ENCODE results near the gene IL1RN.
"Not testable (repeated sequence)": the region's sequence is repeated elsewhere in the genome, so short reads cannot be mapped to it uniquely, and the experiment has no call there.

IL1RN gene, protein sequence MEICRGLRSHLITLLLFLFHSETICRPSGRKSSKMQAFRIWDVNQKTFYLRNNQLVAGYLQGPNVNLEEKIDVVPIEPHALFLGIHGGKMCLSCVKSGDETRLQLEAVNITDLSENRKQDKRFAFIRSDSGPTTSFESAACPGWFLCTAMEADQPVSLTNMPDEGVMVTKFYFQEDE

DNA sequence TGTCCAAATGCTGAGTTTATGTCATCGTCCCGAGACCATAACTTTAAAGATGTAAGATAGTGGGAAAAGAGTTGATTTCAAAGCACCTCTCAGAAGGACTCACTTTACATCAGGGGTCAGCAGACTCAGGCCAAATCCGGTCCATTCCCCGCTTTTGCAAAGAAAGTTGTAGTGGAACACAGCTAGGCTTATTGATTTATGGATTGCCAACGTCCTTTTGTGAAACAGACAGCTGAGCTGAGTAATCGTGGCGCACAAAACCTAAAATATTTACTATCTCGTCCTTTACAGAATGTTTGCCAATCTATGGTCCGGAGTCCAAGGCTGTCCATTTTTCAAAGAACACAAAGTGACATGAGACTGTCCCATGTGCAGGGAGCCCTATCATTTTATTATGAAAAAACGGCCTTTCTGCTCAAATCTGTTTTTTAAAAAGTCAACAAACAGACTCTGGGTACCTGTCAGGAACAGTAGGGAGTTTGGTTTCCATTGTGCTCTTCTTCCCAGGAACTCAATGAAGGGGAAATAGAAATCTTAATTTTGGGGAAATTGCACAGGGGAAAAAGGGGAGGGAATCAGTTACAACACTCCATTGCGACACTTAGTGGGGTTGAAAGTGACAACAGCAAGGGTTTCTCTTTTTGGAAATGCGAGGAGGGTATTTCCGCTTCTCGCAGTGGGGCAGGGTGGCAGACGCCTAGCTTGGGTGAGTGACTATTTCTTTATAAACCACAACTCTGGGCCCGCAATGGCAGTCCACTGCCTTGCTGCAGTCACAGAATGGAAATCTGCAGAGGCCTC, at the start of gene IL1RN:
TSS of gene IL1RN (plus strand) at position 754 of the 801 bp plus-strand sequence. CDS start at position 781, 27 bp downstream.
- DNase-seq, result no peak

DNA sequence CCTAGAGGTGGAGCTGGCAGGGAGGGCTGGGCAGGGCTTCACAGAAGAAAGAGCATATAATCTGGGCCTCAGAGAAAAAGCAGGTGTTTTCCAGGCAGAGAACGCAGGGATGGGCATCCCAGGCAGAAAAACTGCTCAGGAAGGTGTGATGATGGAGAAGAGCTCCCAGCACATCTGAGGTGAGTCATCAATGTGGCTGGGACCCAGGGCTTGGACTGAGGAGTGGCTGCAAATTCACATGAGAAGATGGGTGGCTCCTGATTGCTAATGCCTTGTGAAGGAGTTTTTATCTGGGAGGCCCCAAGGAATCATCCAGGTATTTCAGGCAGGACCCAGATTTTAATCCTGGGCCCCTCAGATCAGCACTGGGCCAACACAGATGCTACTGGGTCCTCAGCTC, 49.5 kb upstream of the IL1RN start:
- no peak for DNase-seq

DNA sequence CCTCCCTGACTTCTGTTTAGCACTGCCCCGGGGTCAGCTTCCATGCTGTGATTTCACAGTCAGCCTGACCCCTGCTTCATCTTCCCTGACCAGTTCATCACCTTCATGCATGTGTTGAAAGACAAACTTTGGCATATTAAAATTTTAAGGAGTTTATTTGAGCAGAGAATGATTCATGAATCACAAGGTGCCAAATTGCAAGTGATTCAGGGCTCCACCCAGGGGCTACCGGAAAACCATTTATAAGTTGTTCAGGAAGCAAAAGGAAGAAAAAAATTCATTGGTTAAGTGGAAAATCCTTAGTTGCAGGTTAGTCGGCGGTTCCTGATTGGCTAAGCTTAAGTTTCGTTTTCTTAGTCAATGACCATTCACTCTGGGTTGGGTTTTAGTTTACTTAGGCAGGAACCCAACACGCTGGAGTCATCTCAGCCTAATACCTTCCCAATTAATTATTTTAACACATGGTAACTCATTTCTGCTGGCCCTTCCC, 49.0 kb upstream of the IL1RN start:
- DNase-seq, result no peak

DNA sequence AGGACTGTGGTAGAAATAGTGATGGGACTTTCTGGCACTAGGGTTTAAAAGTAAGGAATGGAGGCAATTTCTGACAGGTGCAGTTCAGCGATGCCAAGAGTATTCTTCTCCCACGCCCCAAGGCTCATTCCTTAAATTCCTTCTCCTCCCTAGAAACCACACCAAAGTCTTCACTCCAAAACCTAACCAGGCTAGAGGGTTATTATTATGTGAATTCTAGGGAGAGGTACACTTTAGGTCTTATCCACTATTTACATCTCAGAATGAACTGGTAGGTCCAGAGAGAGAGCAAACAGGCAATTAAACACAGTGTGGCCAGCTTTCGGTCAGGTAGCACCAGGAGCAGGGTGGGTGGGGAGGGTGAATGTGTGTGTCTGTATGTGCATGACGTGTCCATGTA, 48.3 kb upstream of the IL1RN start:
- no peak for DNase-seq

DNA sequence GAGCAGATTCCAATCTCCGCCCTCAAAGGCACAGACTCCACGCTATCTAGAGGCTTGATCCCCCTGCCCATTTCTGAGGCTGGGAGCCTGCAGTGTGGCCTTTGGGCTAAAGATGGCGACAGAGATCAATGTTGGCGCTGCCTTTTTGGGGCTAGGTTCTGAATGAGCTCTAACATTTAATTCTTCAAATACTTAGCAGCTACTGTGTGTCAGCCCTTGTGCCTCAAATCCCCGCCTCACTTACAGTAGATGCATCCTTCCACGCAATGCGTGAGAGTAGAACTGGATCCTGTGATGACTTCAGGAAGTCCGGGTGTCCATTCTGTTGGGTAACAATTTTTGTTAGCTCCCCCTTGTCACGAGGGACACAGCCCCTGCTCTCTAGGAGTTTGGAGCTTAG, 47.3 kb upstream of the IL1RN start:
- no peak for DNase-seq

DNA sequence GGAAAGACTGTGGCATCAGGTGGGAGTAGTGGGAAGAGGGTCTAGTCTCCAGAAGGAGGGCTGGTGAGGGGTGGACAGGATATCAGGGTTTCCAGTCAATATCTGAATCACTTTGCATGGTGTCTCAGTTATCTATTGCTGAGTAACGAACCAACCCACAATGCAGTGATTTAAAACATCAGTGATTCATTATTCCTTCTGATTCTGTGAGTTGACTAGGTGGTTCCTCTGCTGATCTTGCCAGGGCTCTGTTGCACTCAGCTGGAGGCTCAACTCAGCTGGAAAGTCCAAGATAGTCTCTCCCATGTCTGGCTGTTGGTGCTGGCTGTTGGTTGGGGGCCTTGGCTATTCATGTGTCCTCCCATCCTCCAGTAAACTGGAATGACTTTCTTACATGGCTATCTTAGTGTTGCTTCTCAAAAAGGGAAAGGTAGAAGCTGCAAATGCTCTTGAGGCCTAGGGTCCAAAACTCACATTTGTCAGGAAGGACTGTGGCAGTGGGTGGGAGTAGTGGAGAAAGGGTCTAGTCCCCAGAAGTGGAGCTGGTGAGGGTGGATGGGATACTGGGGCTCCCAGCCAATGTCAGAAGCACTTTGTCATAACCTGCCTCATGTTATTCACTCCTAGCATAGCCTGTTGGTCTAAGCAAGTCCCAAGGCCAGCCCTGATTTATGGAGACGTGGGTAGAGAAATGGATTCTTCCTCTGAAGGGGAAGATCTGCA, 45.7 kb upstream of the IL1RN start:
- no peak for DNase-seq

DNA sequence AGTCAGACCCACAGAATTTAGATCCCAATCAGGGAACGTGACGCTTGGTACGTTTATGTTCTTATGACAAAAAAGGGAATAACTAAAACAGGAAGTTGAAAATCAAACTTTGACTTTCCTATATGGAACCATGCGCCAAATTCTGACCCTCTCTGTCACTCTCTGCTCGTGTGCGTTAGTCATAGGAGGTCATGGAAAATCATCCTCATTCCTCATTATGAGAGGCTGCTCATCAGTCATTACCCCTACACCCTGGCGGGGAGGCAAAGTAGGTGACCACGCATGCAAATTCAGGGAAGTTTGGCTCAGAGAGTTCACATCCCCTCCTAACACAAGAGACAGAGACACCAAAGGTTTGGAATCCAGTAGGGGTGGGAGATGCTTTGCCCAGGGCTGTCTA, 44.1 kb upstream of the IL1RN start:
- no peak for DNase-seq

DNA sequence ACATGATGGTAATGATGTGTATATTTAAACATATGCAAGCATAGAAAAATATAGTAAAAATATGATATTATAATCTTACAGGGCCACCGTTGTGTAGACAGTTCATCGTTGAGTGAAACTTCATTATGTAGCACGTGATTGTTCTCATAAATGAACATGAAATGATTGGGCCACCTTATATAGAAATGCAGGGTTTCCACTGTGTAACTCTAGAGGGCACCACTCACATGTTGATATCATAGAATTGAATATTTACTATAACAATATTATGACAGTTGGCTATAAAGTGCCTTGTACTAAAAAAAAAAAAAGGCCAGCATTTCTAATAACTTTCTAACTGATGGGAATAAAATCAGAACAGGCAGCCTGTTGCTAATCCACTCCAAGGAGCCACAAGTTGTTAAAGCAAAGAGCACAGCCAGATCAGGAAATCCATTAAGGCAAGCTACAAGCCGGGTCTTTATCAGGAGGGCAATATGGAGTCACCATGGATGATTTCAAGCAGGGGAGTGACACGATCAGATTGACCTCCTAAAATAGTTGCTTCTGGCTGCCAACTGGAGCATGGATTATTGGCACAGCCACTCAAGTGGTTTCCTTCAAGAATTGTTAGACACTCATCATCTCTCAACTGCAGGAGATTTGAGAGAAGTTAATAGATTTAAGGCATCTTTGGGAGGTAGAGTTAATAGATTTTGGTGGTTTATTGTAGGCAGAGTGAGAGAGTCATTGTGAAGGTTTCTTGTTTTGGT, 43.0 kb upstream of the IL1RN start:
- no peak for DNase-seq

DNA sequence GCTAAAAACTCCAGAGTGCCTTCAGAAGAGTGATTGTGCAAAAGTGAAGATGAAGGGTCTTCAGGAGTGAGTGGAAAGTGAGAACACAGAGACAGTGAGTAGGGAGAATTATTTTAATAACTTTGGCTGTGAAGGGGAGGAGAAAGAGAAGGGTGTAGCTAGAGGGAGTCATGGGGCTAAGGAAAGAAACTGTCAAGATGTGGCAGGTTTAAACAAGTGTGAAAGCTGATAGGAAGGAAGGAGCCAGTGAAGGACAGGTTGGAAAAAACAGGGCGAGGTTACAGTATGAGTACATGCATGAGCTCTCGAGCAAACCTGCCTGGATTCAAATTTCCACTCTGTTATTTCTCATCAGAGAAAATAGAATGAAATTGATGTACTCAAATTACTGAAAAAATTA, 41.9 kb upstream of the IL1RN start:
- DNase-seq, result no peak

DNA sequence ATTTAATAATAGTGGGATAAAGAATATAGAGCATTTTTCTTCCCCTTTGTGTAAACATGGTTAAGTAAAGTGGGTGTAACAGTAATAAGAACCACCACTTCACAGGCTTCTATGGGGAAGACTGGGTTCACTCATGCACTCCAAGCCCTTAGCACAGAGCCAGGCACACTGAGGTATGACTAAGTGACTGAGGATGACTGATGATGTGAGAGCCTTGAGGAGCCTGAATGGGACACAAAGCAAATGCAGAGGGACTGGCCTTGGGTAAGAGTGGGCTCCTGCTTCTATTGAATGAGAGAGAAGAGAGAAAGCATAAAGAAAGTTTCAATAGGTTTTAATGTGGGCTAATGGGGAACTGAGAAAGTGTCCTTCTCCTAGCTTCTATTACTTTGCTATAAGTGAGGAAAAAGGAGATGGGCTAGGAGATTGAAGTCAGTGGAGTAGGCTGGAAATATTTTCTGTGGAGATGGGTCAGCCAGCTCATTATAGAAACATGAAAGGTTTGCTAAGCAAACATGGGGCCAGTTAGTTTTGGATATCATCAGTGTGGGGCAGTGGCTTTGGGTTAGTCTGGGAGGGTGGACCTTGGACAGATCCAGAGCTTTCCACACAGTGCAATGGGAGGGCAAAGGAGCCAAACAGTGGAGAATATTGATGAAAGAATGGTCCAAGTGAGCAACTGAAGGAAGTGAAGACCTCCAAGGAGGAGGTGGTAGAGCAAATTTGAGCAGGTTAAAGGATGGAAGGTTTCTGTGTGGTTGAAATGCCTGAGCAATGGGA, 39.0 kb upstream of the IL1RN start:
- no peak for DNase-seq

DNA sequence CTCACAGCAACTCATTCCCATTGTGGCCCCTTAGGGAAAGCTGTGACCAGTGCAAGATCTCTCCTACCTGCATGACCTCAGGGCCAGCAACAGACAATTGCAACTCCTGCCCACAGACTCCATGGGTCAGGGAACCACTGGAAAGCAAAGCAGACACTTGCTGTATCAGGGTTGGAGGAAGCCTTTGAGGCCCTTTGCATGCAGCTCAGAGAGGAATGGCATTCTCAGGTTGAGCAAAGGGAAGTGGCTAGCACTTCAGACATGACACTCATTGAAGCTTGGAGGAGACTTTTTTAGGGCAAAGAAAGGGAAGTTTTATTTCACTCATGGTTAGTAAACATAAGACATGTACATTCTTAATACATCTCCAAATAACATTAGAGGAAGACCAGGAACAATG, 37.5 kb upstream of the IL1RN start:
- no peak for DNase-seq

DNA sequence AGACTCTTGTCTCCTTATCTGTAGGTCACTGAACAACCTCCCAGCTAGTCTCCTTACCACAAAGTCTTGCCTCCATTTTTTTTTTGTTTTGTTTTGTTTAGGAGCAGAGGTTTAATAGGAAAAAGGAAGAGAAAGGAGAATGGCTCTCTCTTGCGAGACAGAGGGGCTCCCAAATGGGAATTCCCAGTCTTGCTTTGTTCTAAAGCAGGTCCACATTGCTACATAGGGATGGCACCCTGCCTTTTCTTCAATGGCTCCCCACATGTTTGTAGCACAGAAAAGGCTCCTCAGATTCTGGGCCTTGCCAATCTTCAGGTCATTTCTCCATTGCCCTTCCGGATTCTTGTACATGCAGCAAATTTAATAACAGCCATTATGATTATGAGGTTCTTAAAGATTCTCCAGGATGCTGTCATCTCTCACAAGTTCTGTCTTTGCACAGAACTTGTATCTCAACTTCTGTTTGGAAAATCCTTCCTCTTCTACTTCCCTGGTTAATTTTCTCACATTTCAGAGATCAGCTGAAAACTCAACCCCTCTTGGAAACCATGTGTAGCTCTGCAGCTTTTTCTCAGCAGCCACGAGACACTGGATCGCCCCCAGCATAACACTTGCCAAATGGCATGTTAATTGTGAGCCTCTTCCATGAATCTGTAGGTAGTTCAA, 36.0 kb upstream of the IL1RN start:
- no peak for DNase-seq

DNA sequence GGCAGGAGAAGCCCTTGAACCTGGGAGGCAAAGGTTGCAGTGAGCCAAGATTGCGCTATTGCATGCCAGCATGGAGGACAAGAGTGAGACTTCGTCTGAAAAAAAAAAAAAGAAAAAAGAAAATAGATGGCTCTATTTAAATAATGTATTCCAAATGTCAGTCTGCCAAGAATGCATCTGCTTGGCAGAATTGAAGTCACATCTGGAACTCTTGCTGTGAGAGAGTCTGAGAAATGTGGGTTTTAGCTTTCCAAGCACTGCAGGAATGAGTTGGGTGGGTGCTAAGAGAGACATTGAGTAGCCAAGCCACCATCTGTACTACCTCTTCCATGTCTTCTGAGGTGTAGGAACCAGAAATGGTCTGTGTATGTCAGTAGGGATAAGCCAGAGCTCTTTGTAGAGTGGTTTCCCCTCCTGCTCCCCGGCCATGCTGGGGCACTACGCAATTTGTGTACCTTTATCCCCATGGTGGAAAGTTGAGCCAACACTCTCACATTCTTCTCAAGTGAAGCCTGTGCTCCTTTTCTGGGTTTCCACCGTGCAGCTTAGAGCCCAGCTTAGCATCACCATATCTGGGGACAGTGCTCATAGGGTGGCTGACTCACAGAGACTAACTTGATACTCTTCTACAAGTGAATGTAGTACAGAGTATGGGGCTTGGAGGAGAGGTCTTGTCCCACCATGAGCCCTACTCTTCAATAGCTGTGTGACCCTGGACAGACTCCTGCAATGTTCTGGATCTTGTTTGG, 34.4 kb upstream of the IL1RN start:
- no peak for DNase-seq

DNA sequence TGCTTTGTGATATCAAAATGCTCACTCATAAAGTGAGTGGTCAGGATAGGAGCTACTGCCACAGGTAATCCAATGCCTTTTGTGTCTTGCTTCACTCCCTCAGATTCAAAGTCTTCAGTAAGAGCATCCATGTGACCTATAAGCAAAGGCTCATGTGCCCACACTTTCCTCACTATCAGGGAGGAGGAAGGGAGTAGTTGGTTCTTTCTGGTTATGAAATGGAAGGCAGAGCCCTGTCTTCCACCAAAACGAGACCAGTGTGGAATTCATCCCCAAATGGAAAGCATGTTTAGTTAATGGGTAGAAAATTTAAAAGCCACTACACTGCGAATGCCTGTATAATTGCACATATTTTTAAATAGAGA, 33.8 kb upstream of the IL1RN start:
- DNase-seq, result no peak

DNA sequence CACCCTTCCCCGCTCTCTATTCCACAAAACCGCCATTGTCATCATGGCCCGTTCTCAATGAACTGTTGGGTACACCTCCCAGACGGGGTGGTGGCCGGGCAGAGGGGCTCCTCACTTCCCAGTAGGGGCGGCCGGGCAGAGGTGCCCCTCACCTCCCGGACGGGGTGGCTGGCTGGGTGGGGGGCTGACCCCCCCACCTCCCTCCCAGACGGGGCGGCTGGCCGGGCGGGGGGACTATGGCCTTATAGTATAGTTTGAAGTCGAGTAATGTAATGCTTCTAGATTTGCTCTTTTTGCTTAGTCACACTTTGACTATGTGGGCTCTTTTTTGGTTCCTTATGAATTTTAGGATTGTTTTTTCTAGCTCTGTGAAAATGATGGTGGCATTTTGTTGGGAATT, 31.1 kb upstream of the IL1RN start:
- not testable (repeated sequence) for DNase-seq

DNA sequence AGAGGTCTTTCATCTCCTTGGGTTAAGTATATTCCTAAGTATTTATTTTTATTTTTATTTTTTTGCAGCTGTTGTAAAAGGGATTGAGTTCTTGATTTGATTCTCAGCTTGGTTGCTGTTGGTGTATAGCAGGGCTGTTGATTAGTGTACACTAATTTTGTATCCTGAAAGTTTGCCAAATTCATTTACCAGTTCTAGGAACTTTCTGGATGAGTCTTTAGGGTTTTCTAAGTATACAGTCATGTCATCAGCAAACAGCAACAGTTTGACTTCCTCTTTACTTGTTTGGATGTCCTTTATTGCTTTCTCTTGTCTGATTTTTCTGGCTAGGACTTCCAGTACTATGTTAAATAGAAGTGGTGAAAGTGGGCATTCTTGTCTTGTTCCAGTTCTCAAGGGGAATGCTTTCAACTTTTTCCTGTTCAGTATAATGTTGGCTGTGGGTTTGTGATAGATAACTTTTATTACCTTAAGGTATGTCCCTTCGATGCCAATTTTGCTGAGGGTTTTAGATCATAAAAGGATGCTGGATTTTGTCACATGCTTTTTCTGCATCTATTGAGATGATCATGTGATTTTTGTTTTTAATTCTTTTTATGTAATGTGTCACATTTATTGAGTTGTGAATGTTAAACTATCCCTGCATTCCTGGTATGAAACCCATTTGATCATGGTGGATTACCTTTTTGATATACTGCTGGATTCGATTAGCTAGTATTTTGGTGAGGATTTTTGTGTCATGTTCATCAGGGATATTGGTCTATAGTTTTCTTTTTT, 30.4 kb upstream of the IL1RN start:
- DNase-seq, result not testable (repeated sequence)

DNA sequence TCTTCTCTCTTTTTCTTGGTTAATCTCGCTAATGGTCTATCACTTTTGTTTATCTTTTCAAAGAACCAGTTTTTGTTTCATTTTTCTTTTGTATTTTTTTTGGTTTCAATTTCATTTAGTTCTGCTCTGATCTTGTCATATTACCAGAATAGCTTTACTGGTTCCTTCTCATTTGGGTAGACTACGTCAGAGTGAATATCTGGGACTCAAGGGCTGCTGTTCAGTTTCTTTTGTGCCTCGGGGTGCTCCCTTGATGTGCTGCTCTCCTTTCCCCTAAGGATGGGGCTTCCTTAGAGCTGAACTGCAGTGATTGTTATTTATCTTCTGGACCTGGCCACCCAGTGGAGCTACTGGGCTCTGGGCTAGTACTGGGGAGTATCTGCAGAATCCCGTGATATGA, 29.4 kb upstream of the IL1RN start:
- DNase-seq, result no peak

DNA sequence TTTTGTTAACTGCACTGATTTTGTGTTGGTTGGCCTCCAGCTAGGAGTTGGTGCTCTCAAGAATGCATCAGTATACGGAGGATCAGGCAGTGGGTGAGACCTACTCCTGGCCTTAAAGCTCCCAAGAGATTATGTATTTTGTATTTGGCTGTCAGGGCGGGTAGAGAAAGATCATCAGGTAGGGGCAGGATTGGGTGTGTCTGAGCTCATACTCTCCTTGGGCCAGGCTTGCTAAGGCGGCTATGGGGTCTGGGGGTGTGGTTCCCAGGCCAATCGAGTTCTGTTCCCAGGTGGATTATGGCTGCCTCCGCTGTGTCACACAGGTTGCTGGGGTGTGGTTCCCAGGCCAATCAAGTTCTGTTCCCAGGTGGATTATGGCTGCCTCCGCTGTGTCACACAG, 28.9 kb upstream of the IL1RN start:
- DNase-seq, result no peak

DNA sequence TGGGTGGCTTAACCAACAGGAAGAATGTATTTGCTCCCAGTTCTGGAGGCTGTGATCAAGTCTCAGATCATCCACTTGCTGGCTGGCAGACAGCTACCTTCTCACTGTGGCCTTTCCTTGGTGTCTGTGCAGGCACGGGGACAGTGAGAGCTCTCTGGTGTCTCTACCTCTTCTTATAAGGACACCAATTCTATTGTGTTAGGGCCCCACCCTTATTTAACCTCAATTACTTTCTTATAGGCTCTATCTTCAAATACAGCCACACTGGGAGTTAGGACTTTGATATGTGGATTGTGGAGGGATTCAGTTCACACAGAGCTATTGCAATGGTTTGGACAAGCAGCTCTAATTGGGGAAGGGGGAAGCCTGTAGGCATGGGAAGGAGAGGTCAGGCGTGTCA, 25.3 kb upstream of the IL1RN start:
- no peak for DNase-seq

DNA sequence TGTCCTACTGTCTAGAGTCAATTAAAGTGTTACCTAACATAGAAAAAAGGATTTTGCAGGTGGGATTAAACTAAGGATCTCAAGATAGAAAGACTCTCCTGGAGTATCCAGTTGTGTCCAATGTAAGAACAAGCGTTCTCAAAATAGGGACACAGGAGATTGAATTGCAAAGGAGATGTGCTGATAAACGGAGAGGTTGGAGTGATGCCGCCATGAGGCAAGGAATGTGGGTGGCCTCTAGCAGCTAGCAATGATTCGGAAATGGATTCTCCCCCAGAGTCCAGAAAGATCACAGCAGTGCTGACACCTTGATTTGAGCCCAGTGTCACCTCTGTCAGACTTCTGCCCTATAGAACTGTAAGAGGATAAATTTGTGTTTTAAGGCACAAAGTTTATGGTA, 24.1 kb upstream of the IL1RN start:
- DNase-seq, result no peak

Measured in NCI-H187 treated with DMSO at 0.1 percent for 48 hours (cell line).